NB4 (cell line): ENCODE data around the gene RALY.

Experiments used
- DNase-seq: peaks from one replicate; pipeline ENCODE4 v3.0.0; 2010; ENCODE audit warnings: low read depth
- H3K4me3 ChIP-seq: one replicate; pipeline ENCODE4 v1.5.1; 2011; ENCODE audit warnings: mild to moderate bottlenecking, low read depth, low read length, moderate library complexity
- CTCF ChIP-seq: IDR thresholded peaks from one replicate; pipeline ENCODE4 v1.5.1; 2012; ENCODE audit warnings: low read depth, low read length
- MYC ChIP-seq: IDR thresholded peaks from 2 replicates; pipeline ENCODE4 v1.6.1; 2011; ENCODE audit warnings: low read depth, low read length
- POLR2A ChIP-seq: IDR thresholded peaks from 2 replicates; pipeline ENCODE4 v1.6.1; 2011; ENCODE audit warnings: mild to moderate bottlenecking; ENCODE audit not compliant: insufficient read length; ENCODE audit errors: extremely low read depth
- TF ChIP-seq, protein P1 (sequence below): IDR thresholded peaks from 2 replicates; pipeline ENCODE4 v1.6.1; 2011; ENCODE audit warnings: low read depth, low read length

RALY gene

DNA sequence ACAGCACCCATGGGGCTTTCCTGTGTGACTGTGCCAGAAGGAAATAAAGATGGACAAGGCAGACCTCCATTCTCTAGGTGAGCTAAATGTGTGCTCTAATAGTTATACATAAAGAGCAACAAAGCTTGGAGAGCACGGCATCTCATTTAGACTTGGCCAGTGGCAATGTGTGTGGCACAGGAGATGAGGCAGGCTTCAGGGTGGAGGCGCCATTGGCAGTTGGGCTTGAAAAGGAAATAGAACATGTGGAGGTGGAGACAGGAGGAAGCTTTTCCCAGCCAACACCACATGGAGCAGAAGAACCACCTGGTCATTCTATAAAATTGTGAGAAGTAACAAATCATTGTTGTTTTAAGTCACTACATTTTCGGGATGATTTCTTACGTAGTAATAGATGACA is 3.6 kb upstream of the RALY start:
- no peak for DNase-seq
- TF ChIP-seq CTCF (no peak), POLR2A (no peak), MYC (no peak)
- TF ChIP-seq, protein P1, sequence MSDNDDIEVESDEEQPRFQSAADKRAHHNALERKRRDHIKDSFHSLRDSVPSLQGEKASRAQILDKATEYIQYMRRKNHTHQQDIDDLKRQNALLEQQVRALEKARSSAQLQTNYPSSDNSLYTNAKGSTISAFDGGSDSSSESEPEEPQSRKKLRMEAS = no peak
- H3K4me3 ChIP-seq = no peak overlapping the region

GRCh38 chr20:33991502-33991901 is 2.2 kb upstream of the RALY start:
- peak overlapping the region; percentile 84 for H3K4me3 ChIP-seq
- no peak for TF ChIP-seq MYC
- no peak for TF ChIP-seq POLR2A
- TF ChIP-seq, protein P1 = no peak
- TF ChIP-seq CTCF = no peak

DNA sequence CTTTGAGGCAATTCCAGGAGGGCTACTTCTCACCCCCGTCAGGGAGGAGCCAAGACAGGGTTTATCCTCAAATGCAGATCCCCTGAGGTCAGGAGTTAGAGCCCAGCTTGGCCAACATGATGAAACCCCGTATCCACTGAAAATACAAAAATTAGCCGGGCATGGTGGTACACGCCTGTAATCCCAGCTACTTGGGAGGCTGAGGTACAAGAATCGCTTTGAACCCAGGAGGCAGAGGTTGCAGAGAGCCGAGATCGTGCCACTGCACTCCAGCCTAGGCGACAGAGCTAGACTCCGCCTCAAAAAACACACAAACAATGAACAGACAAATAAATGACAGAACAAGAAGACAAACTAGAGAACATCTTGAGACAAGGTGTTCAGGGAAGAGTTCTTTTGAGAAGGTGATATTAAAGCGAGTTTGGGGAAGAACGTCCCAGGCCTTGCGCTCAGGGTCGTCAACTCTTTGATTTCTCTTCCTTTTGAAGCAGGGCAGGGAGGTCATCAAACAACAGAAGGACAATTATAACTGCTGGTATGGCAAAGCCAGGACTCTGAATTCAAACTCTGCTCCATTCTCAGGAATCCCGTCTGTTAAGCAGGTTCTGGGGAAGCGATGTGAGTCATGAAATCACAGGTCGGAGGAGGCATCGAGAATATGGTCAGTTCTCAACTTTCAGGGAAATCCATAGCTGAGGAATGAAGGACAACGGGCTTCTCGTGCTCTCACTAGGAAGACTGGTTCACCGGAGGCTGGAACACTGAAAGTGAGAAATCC is 1.4 kb upstream of the RALY start:
- H3K4me3 ChIP-seq = peak overlapping the region; percentile 84
- TF ChIP-seq MYC = no peak
- TF ChIP-seq, protein P1 = no peak
- no peak for TF ChIP-seq POLR2A
- TF ChIP-seq CTCF = no peak
- DNase-seq = no peak

More at GRCh38 chr20:33991502-33991901, 2.2 kb upstream of the RALY start:
- no peak for DNase-seq

DNA sequence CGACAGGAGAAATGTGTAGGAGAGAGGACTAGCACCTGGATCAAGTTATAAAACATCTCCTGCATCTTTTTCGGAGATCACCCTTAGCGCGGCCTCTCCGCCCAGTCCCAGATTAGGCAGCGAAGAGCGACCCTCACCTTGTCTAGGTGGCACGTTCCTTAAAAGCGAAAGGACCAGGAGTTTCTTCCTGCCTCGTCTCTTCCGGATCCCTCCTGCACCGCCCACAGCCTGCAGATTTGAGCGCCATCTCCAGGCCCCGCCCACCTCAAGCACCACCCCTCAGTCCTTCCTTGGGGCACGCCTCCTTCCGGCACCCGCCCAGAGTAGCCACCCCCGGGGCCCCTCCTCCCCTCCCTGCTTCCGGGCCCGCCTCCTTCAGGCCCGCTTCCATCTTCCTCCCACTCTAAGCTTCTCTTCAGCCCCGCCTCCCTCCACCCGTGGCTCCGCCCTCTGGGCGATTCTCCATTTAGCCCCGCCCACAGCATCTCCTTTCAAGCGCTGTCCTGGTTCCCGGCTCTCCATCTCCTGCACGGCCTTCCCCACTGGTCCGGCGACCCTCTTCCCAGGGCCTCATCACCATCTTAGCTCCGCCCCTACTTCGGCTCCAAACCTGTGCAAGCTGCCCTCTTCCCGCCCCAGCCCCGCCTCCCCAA is 662 bp upstream of the RALY start:
- peak; percentile 99 for DNase-seq
- TF ChIP-seq MYC (peak; percentile 84), CTCF (no peak), POLR2A (peak; percentile 94)
- TF ChIP-seq, protein P1 = peak; percentile 79
- peak overlapping the region; percentile 84 for H3K4me3 ChIP-seq

DNA sequence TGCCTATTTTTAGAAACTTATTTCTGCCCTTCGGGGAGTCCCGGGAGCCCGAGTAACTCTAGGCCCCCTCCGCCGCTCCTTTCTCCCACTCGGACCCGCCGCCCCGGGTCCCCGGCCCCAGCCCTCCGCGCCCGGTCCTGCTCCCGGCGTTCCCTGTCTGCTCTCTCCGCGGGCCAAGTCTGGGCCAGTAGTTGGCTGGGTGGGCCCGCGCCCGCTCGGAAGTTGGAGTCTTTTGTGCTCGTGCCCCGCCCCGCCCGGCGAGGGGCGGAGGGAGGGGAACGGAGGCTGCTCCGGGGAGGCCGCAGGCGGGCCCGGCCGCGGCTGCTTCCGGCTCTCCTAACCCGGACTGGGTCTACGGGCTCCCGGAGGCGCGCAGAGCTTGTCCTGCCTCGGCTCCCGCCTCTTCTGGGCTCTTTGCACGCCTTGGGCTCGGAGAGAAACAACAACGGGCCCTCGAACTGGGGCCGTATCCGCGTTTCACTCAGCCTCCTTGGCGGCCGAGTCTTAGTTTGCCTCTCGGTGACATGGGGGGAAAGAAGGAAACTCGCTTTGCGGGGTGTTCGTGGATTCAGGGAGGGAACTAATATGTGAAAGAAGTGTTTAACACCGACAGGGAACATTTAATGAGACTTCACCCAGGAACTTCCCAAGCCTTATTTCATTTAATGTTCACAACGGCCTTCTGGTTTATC is 657 bp downstream of the RALY start:
- H3K4me3 ChIP-seq = peak overlapping the region; percentile 89
- DNase-seq = peak; percentile 90
- TF ChIP-seq, protein P1 = peak; percentile 3; the same call in 1 of the 2 replicates
- TF ChIP-seq MYC (no peak; the same call in 1 of the 2 replicates), POLR2A (no peak), CTCF (no peak)
